ENCODE data around the gene PWWP2A. TPM values are rescaled to one million over a fixed set of nuclear protein-coding genes. Genes with fewer than 3 reads are reported as not detected.

Gene PWWP2A
- total and polyA plus RNA-seq, 11 donors = 3.5 to 13.7 (median 10.1) TPM

DNA sequence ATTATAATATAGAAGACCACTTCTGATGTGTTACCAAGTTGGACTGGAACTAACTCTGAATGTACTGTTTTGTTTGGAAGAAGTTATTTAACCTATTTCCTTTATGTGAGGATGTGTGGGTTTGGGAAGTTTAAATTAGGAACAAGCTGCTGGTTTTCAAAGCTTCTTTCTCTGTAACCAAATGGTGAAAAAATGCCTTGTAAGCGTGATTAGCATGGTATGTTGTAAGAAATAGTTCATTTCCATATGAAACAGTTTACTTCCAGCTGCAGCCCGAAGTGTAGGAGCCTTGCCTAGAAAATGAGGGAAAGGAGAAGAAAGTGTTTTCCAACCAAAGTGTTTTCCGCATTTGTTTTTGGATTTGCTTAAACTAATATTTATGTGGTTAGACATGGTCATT lies 74.3 kb downstream of the PWWP2A start:
- no peaks in the 10 kb centered on the region for H3K27me3 ChIP-seq
- no peak for TF ChIP-seq POLR2A (IDR thresholded peaks at IDR 0.05)
- TF ChIP-seq, protein P1, sequence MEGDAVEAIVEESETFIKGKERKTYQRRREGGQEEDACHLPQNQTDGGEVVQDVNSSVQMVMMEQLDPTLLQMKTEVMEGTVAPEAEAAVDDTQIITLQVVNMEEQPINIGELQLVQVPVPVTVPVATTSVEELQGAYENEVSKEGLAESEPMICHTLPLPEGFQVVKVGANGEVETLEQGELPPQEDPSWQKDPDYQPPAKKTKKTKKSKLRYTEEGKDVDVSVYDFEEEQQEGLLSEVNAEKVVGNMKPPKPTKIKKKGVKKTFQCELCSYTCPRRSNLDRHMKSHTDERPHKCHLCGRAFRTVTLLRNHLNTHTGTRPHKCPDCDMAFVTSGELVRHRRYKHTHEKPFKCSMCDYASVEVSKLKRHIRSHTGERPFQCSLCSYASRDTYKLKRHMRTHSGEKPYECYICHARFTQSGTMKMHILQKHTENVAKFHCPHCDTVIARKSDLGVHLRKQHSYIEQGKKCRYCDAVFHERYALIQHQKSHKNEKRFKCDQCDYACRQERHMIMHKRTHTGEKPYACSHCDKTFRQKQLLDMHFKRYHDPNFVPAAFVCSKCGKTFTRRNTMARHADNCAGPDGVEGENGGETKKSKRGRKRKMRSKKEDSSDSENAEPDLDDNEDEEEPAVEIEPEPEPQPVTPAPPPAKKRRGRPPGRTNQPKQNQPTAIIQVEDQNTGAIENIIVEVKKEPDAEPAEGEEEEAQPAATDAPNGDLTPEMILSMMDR (IDR thresholded peaks at IDR 0.05) = no peak
- H3K36me3 ChIP-seq = peaks cover 0 to 75% (median 65%) of the 10 kb centered on the region in 9 donors
- no peak overlapping the region for H3K27ac ChIP-seq
- no peaks in the 10 kb centered on the region for H3K9me3 ChIP-seq
- 83 to 95% (median 89%) methylated on average over 3 of the region's 3 CpGs for WGBS, 4 donors
- peaks cover 0 to 12% (median 5%) of the 10 kb centered on the region in 12 donors for H3K4me1 ChIP-seq
- intact Hi-C loops (cut with DNase I) = no loop called here
- no peak for DNase-seq
- ATAC-seq = no peak
- no peak overlapping the region for H3K4me3 ChIP-seq

DNA sequence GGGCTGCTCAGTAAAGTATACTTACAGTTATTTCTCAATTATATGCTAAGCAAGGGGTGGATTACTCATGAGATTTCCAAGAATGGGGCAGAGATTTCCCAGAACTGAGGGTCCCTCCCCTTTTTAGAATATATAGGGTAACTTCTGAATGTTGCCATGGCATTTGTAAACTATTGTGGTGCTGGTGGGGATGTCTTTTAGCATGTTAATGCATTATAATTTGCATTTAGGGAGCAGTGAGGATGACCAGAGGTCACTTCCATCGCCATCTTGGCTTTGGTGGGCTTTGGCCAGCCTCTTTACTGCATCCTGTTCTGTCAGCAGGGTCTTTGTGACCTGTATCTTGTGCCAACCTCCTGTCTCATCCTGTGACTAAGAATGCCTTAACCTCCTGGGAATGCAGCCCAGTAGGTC lies 74.9 kb downstream of the PWWP2A start:
- intact Hi-C loops (cut with DNase I) = no loop called here
- H3K4me1 ChIP-seq = peaks cover 0 to 12% (median 5%) of the 10 kb centered on the region in 12 donors
- 93 to 100% (median 97%) methylated on average over 1 of the region's 1 CpG for WGBS, 4 donors
- H3K27ac ChIP-seq = no peak overlapping the region
- no peak overlapping the region for H3K4me3 ChIP-seq
- peaks cover 0 to 75% (median 65%) of the 10 kb centered on the region in 9 donors for H3K36me3 ChIP-seq
- no peaks in the 10 kb centered on the region for H3K9me3 ChIP-seq
- TF ChIP-seq, protein P1 (IDR thresholded peaks at IDR 0.05) = no peak
- no peak for TF ChIP-seq POLR2A (IDR thresholded peaks at IDR 0.05)
- ATAC-seq (no peak), DNase-seq (no peak)
- H3K27me3 ChIP-seq = no peaks in the 10 kb centered on the region

GRCh38 chr5:160042671-160043070 lies 76.6 kb downstream of the PWWP2A start:
- no peak for DNase-seq
- 82 to 87% (median 83%) methylated on average over 3 of the region's 3 CpGs for WGBS, 4 donors

More at GRCh38 chr5:160042671-160043070, 76.6 kb downstream of the PWWP2A start:
- H3K9me3 ChIP-seq = no peaks in the 10 kb centered on the region
- H3K4me1 ChIP-seq = peaks cover 0 to 12% (median 4%) of the 10 kb centered on the region in 12 donors
- no peak overlapping the region for H3K27ac ChIP-seq
- peaks cover 0 to 85% (median 70%) of the 10 kb centered on the region in 9 donors for H3K36me3 ChIP-seq
- H3K4me3 ChIP-seq = no peak overlapping the region
- TF ChIP-seq, protein P1 (IDR thresholded peaks at IDR 0.05) = no peak
- no peak for TF ChIP-seq POLR2A (IDR thresholded peaks at IDR 0.05)
- ATAC-seq = no peak
- intact Hi-C loops (cut with DNase I) = no loop called here
- no peaks in the 10 kb centered on the region for H3K27me3 ChIP-seq

Other genes with a start within 250 kb of the PWWP2A start
- 1 to 10 TPM; 1.1 to 5.4 (median 2.3) TPM for gene ADRA1B, start 203.0 kb downstream of the PWWP2A start, total RNA-seq
- 1 to 10 TPM in 1 of 2 donors, under 1 TPM in 1; 0.65 to 3.9 TPM for gene ADRA1B, start 203.0 kb downstream of the PWWP2A start, polyA plus RNA-seq
- gene TTC1, start 110.3 kb downstream of the PWWP2A start, total RNA-seq = 100 to 1,000 TPM in 1 of 9 donors, 10 to 100 TPM in 8; 58.9 to 115 (median 79.8) TPM
- gene TTC1, start 110.3 kb downstream of the PWWP2A start, polyA plus RNA-seq = 100 to 1,000 TPM in 1 of 2 donors, 10 to 100 TPM in 1; 87.8 to 109 TPM
- 1 to 10 TPM in 8 of 9 donors, under 1 TPM in 1; 0.83 to 4.8 (median 2.3) TPM for gene FABP6, start 110.1 kb upstream of the PWWP2A start, total RNA-seq
- gene FABP6, start 110.1 kb upstream of the PWWP2A start, polyA plus RNA-seq = 1 to 10 TPM in 1 of 2 donors, under 1 TPM in 1; 0.25 to 6.2 TPM
- gene CCNJL, start 193.1 kb upstream of the PWWP2A start, total RNA-seq = 10 to 100 TPM in 2 of 9 donors, 1 to 10 TPM in 7; 4.1 to 12.4 (median 7.6) TPM
- 1 to 10 TPM; 3.5 to 4.1 TPM for gene CCNJL, start 193.1 kb upstream of the PWWP2A start, polyA plus RNA-seq

Measured in heart left ventricle (tissue), 16 donors.